HG02571 (cell line): ENCODE data around the gene LINC00237.

Source experiments
- ATAC-seq: cut with Tn5 transposase; IDR thresholded peaks from one replicate; pipeline ENCODE4 v1.9.1; 2021; ENCODE audit warnings: mild to moderate bottlenecking, moderate library complexity; ENCODE audit not compliant: unreplicated experiment

LINC00237 gene

GRCh38 chr20:21106171-21107017, at the start of gene LINC00237:
Gene LINC00237, minus strand, starts transcription at chr20:21106358.
- ATAC-seq, result no peak

- no peak for ATAC-seq
Measured at GRCh38 chr20:21155268-21155667, 49.1 kb upstream of the LINC00237 start.

GRCh38 chr20:21154692-21155091, 48.5 kb upstream of the LINC00237 start:
- no peak for ATAC-seq

- ATAC-seq, result no peak
Measured at GRCh38 chr20:21151791-21152190, 45.6 kb upstream of the LINC00237 start.

- no peak for ATAC-seq
Measured at GRCh38 chr20:21149344-21149743, 43.2 kb upstream of the LINC00237 start.

GRCh38 chr20:21147593-21147992, 41.4 kb upstream of the LINC00237 start:
- no peak for ATAC-seq

GRCh38 chr20:21146215-21146614, 40.1 kb upstream of the LINC00237 start:
- no peak for ATAC-seq

- ATAC-seq, result no peak
Measured at GRCh38 chr20:21145424-21145823, 39.3 kb upstream of the LINC00237 start.

- no peak for ATAC-seq
Measured at GRCh38 chr20:21143194-21143890, 37.2 kb upstream of the LINC00237 start.

- no peak for ATAC-seq
Measured at GRCh38 chr20:21141825-21142224, 35.7 kb upstream of the LINC00237 start.

GRCh38 chr20:21139881-21140566, 33.9 kb upstream of the LINC00237 start:
- no peak for ATAC-seq

GRCh38 chr20:21137078-21137477, 30.9 kb upstream of the LINC00237 start:
- ATAC-seq, result no peak

- ATAC-seq, result no peak
Measured at GRCh38 chr20:21136015-21136732, 30.0 kb upstream of the LINC00237 start.

- ATAC-seq, result no peak
Measured at GRCh38 chr20:21134883-21135493, 28.8 kb upstream of the LINC00237 start.

GRCh38 chr20:21133917-21134622, 27.9 kb upstream of the LINC00237 start:
- no peak for ATAC-seq

- no peak for ATAC-seq
Measured at GRCh38 chr20:21133404-21133803, 27.2 kb upstream of the LINC00237 start.

GRCh38 chr20:21129861-21130260, 23.7 kb upstream of the LINC00237 start:
- no peak for ATAC-seq

GRCh38 chr20:21127201-21127981, 21.2 kb upstream of the LINC00237 start:
- ATAC-seq, result no peak

GRCh38 chr20:21126581-21126870, 20.4 kb upstream of the LINC00237 start:
- no peak for ATAC-seq
